Loucy (cell line): ENCODE results near the gene GRM5.
A peak's percentile ranks its signal among the peaks of the same experiment; 100 is the strongest.

Experiments
- H2AFZ ChIP-seq: fragments of 200-600 bp; sonication (generic); 2 replicates; pipeline ENCODE4 v1.6.0; 2016; ENCODE audit warnings: antibody characterized with exemption, mild to moderate bottlenecking, low read length, moderate library complexity
- H3F3A ChIP-seq: fragments of 200-600 bp; 2 replicates; pipeline ENCODE4 v1.6.0; 2016; ENCODE audit warnings: antibody characterized with exemption, low read depth, mild to moderate bottlenecking
- H3K27me3 ChIP-seq: fragments of 200-600 bp; sonication (generic); 2 replicates; pipeline ENCODE4 v1.6.1; 2014; ENCODE audit warnings: low read length, mild to moderate bottlenecking; ENCODE audit not compliant: insufficient read depth, poor library complexity, severe bottlenecking
- H3K36me3 ChIP-seq: fragments of 200-600 bp; sonication (generic); 2 replicates; pipeline ENCODE4 v1.6.1; 2016; ENCODE audit warnings: low read length; ENCODE audit not compliant: insufficient read depth
- H3K4me1 ChIP-seq: fragments of 200-600 bp; sonication (generic); 2 replicates; pipeline ENCODE4 v1.5.1; 2014; ENCODE audit warnings: low read length, mild to moderate bottlenecking; ENCODE audit not compliant: insufficient read depth, poor library complexity, severe bottlenecking
- H3K4me2 ChIP-seq: fragments of 200-600 bp; sonication (generic); 2 replicates; pipeline ENCODE4 v1.6.0; 2014; ENCODE audit warnings: antibody characterized with exemption, low read length, low read depth, mild to moderate bottlenecking; ENCODE audit not compliant: poor library complexity, severe bottlenecking
- H3K4me3 ChIP-seq: fragments of 200-600 bp; sonication (generic); 2 replicates; pipeline ENCODE4 v1.5.1; 2014; ENCODE audit warnings: low read length, mild to moderate bottlenecking, mixed read lengths; ENCODE audit not compliant: poor library complexity, severe bottlenecking
- H3K79me2 ChIP-seq: fragments of 200-600 bp; sonication (generic); 2 replicates; pipeline ENCODE4 v1.6.1; 2014; ENCODE audit warnings: low read length; ENCODE audit not compliant: insufficient read depth
- H3K9ac ChIP-seq: fragments of 200-600 bp; sonication (generic); 2 replicates; pipeline ENCODE4 v1.6.0; 2014; ENCODE audit warnings: mild to moderate bottlenecking, low read depth, low read length, moderate library complexity; ENCODE audit not compliant: poor library complexity, severe bottlenecking
- H3K9me2 ChIP-seq: fragments of 200-600 bp; sonication (generic); replicated peaks from 2 replicates; pipeline ENCODE4 v1.6.1; 2016; ENCODE audit warnings: low read depth, low read length, mixed read lengths
- H3K9me3 ChIP-seq: fragments of 200-600 bp; sonication (generic); 2 replicates; pipeline ENCODE4 v1.6.1; 2014; ENCODE audit warnings: mild to moderate bottlenecking, antibody characterized with exemption, low read length, low read depth; ENCODE audit not compliant: insufficient read depth
- H4K20me1 ChIP-seq: fragments of 200-600 bp; sonication (generic); 2 replicates; pipeline ENCODE4 v1.6.0; 2014; ENCODE audit warnings: antibody characterized with exemption, low read length, mild to moderate bottlenecking; ENCODE audit not compliant: insufficient read depth, poor library complexity, severe bottlenecking
- EZH2phosphoT487 ChIP-seq: fragments of 200-600 bp; IDR thresholded peaks from 2 replicates; pipeline ENCODE4 v1.6.1; 2018; ENCODE audit warnings: antibody characterized with exemption, mild to moderate bottlenecking, moderate library complexity, borderline replicate concordance
- TF ChIP-seq, protein P1 (sequence below): fragments of 200-600 bp; sonication (generic); conservative IDR thresholded peaks from 2 replicates; pipeline ENCODE4 v1.5.1; 2014; ENCODE audit warnings: mild to moderate bottlenecking, antibody characterized with exemption, low read length

The GRM5 gene

DNA sequence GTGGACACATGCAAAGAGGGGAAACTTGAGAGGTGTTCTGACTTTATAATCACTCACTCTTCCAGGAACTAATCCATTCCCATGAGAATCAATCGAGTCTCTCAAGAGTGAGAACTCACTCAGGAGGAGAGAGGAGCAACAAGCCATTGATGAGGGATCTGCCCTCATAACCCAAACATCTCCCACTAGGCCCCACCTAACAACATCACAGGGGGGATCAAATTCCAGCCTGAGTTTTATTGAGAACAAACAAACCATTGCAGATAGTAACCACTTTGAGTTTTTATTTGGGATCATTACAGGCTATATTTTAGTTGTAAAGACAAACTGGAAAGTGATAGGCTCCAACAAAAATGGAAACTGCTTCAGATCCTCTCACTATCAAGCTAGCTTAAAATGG, 399.4 kb downstream of the GRM5 start:
- no peaks in the 10 kb centered on the region for H3K9me2 ChIP-seq
- H3K27me3 ChIP-seq, result no peaks in the 10 kb centered on the region

DNA sequence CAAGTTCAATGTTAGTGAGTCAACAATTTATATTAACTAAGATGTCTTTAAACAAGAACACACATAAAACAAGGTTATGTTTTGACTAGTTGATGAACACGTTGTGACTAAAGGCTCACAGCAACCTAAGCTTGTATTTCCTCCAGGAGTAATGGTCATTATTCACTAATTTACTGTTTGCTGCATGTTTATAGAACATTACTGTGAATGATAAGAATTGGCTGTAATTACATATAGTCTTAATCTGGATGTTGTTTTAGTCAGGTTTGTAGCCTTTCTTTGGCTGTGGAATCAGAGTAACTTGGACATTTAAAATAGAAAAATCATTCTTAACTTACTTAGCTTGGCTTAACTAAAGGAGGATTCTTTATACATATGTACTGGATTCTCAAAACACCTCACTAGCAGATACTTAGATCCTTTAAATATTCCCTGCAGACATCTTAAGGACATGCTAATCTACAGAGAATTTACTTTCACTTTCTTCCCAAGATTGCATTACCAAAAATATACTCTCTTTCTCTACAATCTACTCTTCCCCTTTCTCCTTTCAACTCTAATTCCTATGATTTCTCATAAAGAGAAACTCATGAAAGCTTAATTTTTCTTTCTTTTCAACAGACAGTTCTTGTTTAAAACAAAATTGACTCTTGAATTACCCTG, 408.6 kb downstream of the GRM5 start:
- Histone ChIP-seq H3K9ac (peak overlapping the region; percentile 6), H3K79me2 (no peaks in the 10 kb centered on the region), H3K4me1 (peaks cover 7% of the 10 kb centered on the region), H4K20me1 (no peaks in the 10 kb centered on the region), H3K4me2 (peak overlapping the region; percentile 70), H2AFZ (peak overlapping the region; percentile 79), H3K9me3 (no peaks in the 10 kb centered on the region), H3F3A (no peaks in the 10 kb centered on the region), H3K9me2 (no peaks in the 10 kb centered on the region), H3K27me3 (no peaks in the 10 kb centered on the region), H3K4me3 (peak overlapping the region; percentile 51), H3K36me3 (no peaks in the 10 kb centered on the region)
- no peak for TF ChIP-seq EZH2phosphoT487
- TF ChIP-seq, protein P1, sequence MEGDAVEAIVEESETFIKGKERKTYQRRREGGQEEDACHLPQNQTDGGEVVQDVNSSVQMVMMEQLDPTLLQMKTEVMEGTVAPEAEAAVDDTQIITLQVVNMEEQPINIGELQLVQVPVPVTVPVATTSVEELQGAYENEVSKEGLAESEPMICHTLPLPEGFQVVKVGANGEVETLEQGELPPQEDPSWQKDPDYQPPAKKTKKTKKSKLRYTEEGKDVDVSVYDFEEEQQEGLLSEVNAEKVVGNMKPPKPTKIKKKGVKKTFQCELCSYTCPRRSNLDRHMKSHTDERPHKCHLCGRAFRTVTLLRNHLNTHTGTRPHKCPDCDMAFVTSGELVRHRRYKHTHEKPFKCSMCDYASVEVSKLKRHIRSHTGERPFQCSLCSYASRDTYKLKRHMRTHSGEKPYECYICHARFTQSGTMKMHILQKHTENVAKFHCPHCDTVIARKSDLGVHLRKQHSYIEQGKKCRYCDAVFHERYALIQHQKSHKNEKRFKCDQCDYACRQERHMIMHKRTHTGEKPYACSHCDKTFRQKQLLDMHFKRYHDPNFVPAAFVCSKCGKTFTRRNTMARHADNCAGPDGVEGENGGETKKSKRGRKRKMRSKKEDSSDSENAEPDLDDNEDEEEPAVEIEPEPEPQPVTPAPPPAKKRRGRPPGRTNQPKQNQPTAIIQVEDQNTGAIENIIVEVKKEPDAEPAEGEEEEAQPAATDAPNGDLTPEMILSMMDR, result no peak

More for the DNA sequence above, 399.4 kb downstream of the GRM5 start:
- no peak overlapping the region for H3K9ac ChIP-seq
- H3K4me3 ChIP-seq, result no peak overlapping the region
- no peaks in the 10 kb centered on the region for H4K20me1 ChIP-seq
- no peak overlapping the region for H3K4me2 ChIP-seq
- no peaks in the 10 kb centered on the region for H3K36me3 ChIP-seq
- H3K4me1 ChIP-seq, result no peaks in the 10 kb centered on the region
- H3K79me2 ChIP-seq, result no peaks in the 10 kb centered on the region
- H3F3A ChIP-seq, result no peaks in the 10 kb centered on the region
- no peak overlapping the region for H2AFZ ChIP-seq
- H3K9me3 ChIP-seq, result no peaks in the 10 kb centered on the region
- TF ChIP-seq, protein P1, result no peak
- no peak for TF ChIP-seq EZH2phosphoT487

DNA sequence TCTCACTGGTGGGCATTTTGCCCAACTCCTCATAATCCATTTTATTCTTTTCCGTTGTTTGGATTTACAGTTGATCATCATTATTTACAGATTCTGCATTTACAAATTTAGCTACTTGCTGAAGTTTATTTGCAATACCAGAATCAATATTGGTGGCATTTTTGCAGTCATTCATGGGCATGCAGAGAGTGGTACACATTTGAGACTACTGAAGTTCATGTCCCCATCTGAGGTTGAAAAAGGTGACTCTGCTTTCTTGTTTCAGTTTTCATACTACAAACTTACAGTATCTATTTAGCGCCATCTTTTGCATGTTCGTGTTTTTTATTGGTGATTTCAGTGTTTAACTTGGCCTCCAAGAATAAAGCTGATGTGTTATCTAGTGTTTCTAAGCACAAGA, 409.5 kb downstream of the GRM5 start:
- Histone ChIP-seq H3K9me3 (no peaks in the 10 kb centered on the region), H3K36me3 (no peaks in the 10 kb centered on the region)

More for the DNA sequence above, 409.5 kb downstream of the GRM5 start:
- Histone ChIP-seq H2AFZ (no peak overlapping the region), H4K20me1 (no peaks in the 10 kb centered on the region), H3K9ac (no peak overlapping the region), H3F3A (no peaks in the 10 kb centered on the region), H3K9me2 (no peaks in the 10 kb centered on the region), H3K27me3 (no peaks in the 10 kb centered on the region), H3K4me2 (no peak overlapping the region), H3K4me1 (peaks cover 7% of the 10 kb centered on the region), H3K4me3 (no peak overlapping the region), H3K79me2 (no peaks in the 10 kb centered on the region)
- TF ChIP-seq EZH2phosphoT487, result no peak
- TF ChIP-seq, protein P1, result no peak
